ENCODE measurements around the gene ZSCAN23. TPM values are rescaled to one million over a fixed set of nuclear protein-coding genes. Genes with fewer than 3 reads are reported as not detected.
"Not testable (repeated sequence)": the region's sequence is repeated elsewhere in the genome, so short reads cannot be mapped to it uniquely, and the experiment has no call there.

ZSCAN23 gene
- 0.43 and 0.84 TPM in 2 replicates for total RNA-seq (2014; rRNA removed; shearing (Covaris generic))
- polyA plus RNA-seq (2015; cell fraction: cytosol; rRNA removed): 0.35 and 0.49 TPM in 2 replicates
- 2.5 and 2.6 TPM in 2 replicates for polyA plus RNA-seq (2015; cell fraction: nucleus; rRNA removed)

DNA sequence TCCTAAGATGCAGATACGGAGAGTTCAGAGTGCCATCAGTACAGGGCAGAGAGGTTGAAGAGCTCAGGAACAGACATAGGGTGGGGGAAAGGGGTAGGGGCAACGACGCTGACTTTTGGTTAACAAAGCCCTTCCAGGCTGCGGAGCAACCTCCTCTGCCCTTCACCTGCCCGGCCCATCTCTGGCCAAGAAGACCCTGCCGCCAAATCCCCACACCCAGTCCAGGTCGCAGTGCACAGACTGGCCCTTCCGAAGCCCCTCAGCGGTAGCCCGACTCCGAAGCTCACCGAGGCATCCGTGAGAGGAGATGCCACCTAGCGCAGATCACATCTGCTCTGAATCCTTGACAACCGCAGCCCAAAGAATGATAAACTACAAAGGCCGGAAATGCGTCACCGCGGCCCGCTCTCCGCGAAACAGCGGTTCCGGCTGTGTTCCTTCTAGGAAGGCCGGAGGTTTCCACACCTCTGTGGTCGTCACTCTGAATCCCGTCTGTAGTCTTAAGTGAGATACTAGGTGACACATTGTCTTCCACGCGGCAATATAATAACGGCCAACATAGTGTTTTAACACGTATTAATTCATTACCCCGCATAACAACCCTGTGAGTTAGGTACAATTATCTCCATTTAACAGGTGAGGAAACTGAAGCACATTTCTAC, at the start of gene ZSCAN23:
ZSCAN23 (minus strand) TSS at position 380 of the 662 bp plus-strand sequence. CDS start 7,225 bp downstream, outside the sequence.
- DNase-seq (ENCODE audit: low read depth): peak; percentile 86

- no peak for DNase-seq (ENCODE audit: low read depth)
Observed at GRCh38 chr6:28491984-28492317, 48.7 kb upstream of the ZSCAN23 start.

GRCh38 chr6:28490205-28490890, 47.1 kb upstream of the ZSCAN23 start:
- no peak for DNase-seq (ENCODE audit: low read depth)

DNA sequence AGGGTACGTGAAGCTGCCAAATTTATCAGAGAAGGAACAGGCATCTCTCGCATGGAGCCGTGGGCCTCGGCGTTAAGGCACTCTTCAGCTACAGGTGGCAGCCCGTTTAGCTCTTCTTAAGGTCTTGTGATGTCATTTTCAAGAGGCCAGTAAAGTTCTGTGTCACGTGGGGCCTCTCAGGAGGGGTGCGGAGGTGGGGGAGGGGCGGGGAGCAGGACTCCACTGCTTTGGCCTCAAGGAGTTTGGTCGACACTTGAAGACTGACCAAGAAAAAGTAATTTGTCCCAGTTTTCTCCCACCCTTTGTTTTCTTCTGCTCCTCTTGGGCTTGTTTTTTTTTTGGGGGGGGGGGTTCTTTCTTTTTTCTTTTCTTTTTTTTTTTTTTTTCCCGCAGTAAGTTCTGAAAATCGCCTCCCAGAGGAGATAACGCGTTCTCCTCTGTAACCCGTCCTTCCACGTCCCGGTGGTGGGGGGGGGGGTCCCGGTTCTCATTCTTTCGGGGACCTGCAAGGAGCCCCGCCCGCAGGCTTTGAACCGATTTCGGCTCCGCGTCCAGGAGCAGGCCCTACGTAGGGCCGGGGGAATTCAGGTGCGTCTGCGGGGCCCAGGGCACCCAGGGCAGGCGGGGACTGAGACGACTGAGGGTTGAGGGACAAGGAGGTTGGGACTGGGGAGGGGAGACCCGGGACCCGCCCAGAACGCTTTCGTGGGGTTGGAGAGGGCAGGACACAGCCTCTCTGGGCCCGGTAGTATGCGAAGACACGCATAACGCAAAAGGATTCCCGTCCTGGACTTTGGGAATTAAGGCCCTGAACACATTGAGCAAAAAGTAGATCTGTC, 46.3 kb upstream of the ZSCAN23 start:
- peak; percentile 66 for DNase-seq (ENCODE audit: low read depth)

GRCh38 chr6:28488916-28489365, 45.6 kb upstream of the ZSCAN23 start:
- peak; percentile 78 for DNase-seq (ENCODE audit: low read depth)

- no peak for DNase-seq (ENCODE audit: low read depth)
Observed at GRCh38 chr6:28486988-28487742, 43.9 kb upstream of the ZSCAN23 start.

DNA sequence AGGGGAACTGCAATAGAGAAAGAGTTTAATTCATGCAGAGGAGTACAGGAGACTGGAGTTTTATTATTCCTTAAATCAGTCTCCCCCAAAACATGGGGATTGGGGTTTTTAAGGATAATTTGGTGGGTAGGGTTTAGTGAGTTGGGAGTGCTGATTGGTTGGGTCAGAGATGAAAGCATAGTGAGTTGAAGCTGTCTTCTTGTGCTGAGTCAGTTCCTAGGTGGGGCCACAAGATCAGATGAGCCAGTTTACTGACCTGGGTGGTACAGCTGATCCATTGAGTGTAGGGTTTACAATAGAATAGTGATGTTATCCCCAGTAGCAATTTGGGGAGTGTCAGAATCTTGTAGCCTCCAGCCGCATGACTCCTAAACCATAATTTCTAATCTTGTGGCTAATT, 43.2 kb upstream of the ZSCAN23 start:
- DNase-seq (ENCODE audit: low read depth): no peak

DNA sequence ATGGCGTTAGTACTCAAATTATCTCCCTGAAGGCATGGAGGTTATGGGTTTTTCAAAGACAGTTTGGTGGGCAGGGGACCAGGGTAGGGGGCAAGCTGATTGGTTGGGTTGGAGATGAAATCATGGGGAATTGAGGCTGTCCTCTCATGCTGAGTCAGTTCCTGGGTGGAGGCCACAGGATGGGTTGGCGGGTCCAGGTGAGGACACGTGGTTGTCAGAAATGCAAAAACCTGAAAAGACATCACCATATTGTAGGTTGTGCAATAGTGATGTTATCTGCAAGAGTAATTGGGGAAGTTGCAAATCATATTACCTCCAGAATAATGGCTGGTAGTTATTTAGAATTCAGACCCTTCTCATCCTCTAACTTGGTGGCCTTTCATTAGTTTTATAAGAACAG, 42.2 kb upstream of the ZSCAN23 start:
- no peak for DNase-seq (ENCODE audit: low read depth)

GRCh38 chr6:28480253-28480932, 37.1 kb upstream of the ZSCAN23 start:
- DNase-seq (ENCODE audit: low read depth): no peak

- DNase-seq (ENCODE audit: low read depth): peak; percentile 48
Observed at GRCh38 chr6:28478518-28478917, 35.2 kb upstream of the ZSCAN23 start.

DNA sequence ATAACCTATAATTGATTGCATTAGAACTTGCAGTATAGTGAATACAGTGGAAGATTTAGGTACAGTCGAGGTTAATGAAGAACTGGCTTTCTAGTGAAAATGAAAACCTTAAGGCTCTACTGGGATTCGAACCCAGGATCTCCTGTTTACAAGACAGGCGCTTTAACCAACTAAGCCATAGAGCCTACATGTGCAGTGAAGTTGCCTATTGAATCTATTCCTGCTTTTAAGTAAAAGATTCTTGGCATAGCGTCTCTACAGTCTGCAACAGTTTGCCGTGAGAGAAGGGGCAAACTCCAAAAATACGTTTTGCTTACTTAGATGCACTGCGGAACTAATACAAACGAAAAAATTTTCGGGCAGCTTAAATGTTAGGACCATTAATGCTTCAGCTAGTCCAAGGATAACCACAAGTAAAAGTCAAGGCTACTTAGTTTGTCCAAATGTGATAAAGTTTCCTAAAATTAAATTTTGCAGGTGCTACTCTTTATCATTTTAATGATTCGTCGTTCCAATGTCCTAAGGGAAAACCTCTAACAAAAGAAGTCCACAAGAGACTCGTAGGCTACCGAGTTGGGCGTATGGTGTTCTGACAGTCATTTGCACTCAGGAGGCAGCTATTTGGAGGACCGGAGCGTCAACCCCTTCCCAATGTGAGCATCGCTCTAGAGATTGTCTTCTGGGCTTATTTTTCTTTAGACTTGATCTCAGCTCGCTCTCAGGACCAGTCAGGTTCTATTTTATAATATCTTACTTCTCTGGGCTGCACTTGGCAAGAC, 31.3 kb upstream of the ZSCAN23 start:
- peak; percentile 87 for DNase-seq (ENCODE audit: low read depth)

- DNase-seq (ENCODE audit: low read depth): not testable (repeated sequence)
Observed at GRCh38 chr6:28469153-28469745, 26.0 kb upstream of the ZSCAN23 start.

GRCh38 chr6:28468056-28468455, 24.8 kb upstream of the ZSCAN23 start:
- no peak for DNase-seq (ENCODE audit: low read depth)

- no peak for DNase-seq (ENCODE audit: low read depth)
Observed at GRCh38 chr6:28462401-28462800, 19.1 kb upstream of the ZSCAN23 start.

DNA sequence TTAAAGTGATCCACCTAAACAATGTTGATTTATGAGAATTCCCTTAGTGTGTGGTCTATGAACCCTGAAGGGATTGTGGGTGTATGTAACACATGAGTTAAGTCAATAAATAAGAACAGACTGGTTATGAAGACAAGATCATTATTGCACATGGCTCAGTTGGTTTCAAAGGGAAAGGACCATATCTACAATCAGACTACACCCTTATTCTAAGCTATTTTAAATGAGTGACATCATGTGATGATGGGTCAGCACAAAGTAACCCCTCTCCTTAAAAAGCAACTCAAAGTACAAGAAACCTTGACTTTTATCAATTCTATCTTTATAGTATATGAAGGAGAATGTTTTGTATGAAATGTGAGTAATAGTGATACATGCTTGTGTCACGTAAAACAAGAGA, 15.3 kb upstream of the ZSCAN23 start:
- DNase-seq (ENCODE audit: low read depth): no peak

DNA sequence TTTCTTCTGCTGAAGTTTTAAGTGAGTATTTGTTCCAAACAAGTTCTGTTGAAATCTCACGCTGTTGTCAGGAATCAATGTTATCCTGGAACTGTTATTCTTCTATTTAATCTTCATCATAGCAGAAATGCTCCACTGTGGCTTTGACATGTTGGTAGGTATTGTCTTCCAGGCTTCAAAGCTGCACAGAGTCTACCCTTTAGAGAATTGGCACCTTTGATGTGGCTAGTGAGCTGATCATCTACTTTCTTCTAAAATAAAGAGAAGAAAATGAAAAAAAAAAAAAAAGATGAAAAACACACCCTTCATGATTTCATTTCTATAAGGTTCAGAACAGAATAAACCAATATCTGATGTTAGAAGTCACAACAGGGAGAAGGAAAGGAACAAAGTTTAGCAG, 5.8 kb upstream of the ZSCAN23 start:
- DNase-seq (ENCODE audit: low read depth): no peak

- DNase-seq (ENCODE audit: low read depth): not testable (repeated sequence)
Observed at GRCh38 chr6:28447512-28447906, 4.2 kb upstream of the ZSCAN23 start.

GRCh38 chr6:28446818-28447511, 3.7 kb upstream of the ZSCAN23 start:
- no peak for DNase-seq (ENCODE audit: low read depth)

- peak; percentile 42 for DNase-seq (ENCODE audit: low read depth)
Observed at GRCh38 chr6:28444759-28445158, 1.5 kb upstream of the ZSCAN23 start.
